DMS 273 treated with DMSO at 0.1 percent for 48 hours (cell line): Measurements from ENCODE around the gene SLC35F2.
"Not testable (repeated sequence)": the region's sequence is repeated elsewhere in the genome, so short reads cannot be mapped to it uniquely, and the experiment has no call there.

Source experiments
- DNase-seq: peaks from one replicate; lab custom pipeline; 2025; lab: John Stamatoyannopoulos, UW

Gene SLC35F2

DNA sequence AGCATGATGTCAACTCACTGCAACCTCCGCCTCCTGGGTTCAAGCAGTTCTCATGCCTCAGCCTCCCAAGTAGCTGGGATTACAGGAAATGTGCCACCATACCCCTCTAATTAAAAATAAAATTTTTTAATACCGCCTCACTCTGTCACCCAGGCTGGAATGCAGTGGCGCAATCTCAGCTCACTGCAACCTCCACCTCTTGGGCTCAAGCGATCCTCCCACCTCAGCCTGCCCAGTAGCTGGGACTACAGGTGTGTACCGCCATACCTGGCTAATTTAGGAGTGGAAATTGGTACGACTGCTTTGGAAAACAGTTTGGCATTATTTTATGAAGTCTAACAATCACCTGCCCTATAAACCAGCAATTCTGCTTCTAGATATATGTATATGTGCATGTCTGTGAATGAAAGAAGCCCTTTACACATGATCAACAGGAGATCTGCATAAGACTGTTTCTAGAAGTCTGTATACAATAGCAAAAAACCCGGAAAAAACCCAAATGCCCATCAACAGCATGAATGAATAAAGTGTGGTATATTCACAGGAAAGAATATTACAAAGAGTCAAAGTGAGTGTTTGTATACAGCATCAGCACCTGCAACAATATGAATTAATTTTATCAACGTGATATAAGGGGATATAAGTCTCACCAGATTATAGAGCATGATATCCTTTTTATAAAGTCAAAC, 16.0 kb downstream of the SLC35F2 start:
- no peak for DNase-seq

DNA sequence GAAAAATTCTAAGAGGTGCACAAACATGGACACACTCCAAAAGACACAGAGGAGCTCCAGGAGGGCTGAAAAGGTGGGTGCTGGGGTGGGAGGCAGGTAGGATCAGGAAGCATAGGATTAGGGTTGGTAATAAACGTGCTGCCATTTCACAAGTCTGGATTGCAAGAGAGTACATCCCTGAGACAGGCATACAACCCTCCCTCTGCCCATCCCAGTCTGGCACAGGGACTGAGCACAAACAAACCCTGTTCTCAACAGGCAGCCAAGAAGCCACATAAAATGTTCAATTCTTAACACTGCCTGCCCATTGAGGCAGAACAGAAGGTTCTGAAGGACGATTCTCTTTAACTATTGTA, 18.5 kb downstream of the SLC35F2 start:
- DNase-seq: no peak

DNA sequence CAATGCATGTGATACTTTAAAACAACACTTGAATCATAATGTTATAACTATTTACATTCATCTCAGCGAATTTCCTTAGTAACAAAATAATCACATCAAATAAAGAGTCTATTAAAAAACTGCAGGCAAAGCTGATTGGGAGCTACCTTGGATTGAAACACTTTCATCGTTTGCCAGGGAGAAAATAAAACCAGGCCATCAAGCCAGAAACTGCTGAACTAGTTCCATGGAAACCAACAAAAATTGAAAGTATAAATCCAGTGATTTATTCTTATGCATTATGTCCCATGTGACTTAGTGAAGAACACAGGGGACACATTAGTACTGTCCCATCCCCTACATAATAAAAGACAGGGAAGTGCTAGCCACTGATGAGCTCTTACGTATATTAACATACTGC, 21.7 kb downstream of the SLC35F2 start:
- DNase-seq: no peak

DNA sequence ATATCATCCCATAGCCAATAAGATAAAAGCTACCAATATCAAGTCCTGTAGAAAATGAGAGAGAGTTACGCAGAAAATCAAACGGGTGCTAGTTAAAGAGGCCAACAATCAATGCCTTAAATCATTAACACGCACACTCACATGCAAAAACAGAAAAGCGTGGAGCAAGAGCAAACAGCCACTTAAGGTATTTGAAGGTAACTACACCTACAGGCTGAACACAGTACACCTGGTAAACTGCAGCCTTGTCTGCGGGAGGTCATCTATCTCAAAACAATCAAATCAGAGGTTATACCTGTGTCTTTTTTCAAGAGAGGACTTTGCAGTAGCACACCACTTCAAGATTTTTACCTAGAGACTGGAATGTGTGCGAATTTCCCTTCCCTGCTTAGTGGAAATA, 23.6 kb downstream of the SLC35F2 start:
- no peak for DNase-seq

GRCh38 chr11:107833926-107834325, 24.7 kb downstream of the SLC35F2 start:
- not testable (repeated sequence) for DNase-seq

DNA sequence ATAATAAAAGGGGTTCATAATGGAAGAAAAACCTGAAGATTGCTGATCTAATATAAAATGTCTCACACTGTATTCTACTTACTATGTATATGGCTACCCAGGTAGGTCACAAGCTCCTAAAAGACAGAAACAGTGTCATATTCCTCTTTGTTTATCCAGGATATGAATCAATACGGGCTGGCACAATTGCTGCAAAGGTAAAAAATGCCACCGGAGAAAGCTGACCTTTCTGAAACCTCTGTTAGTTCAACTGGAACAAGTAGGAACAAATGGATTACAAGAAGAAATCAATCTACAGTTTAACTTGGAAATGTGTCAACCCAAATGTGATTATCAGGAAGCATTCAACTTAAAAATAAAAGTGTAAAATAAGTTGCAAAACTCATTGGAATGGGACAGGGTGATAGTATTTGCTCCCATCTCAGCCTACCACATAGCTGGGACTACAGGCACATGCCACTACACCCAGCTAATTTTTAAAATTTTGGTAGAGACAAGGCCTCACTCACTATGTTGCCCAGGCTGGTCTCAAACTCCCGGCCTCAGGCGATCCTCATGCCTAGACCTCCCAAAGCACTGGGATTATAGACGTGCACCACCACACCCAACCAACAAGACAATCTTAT, 27.6 kb downstream of the SLC35F2 start:
- DNase-seq: no peak

DNA sequence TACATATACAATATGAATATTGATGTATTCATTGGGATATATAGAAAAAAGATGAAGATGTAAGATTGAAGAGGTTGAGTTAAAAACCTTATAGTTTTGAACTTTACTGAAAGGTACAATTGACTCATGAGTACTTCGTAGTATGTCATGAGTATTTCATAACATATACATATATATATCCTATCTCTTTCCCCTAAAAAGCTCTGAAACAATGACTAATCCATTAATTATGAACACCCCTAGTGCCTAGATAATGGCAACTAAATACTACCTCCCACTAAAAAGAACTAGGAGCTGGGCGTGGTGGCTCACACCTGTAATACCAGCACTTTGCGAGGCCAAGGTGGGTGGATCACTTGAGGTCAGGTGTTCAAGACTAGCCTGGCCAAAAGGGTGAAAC, 31.5 kb downstream of the SLC35F2 start:
- no peak for DNase-seq

GRCh38 chr11:107825875-107826274, 32.7 kb downstream of the SLC35F2 start:
- no peak for DNase-seq

- no peak for DNase-seq
These were observed 33.8 kb downstream of the SLC35F2 start for GRCh38 chr11:107824668-107825369.

DNA sequence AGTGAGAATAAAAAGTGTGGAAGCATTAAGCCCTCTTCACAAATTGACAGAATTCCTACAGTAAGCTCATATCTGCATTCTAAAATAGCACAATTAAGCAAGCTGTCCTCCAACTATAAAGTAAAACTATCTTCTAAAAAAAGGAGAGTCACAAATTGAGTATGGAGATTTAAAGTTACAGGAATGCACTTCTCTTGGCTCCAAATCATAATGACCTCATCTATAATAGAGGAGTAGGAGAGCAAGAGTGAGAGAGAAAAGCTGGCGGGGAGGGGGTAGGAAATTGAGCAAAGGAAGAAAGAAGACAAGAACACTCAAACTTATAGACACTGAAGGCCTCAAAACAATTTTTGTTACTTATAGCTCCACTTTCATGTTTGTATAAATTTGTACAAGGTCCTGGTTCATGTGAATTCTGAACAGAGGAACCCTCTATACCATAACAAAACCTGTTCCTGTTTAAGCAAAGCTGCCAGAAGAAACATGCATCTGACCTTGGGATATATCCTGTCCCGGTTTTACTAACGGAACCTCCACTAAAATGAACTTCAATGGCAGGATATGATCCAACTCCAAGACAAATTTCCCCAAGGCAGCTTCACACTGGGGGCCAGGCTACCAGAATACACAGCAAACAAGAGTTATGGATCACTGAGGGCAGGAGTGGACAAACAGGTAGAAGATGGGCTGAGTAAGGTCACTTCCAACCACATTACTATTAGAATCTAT, 37.2 kb downstream of the SLC35F2 start:
- DNase-seq: no peak

DNA sequence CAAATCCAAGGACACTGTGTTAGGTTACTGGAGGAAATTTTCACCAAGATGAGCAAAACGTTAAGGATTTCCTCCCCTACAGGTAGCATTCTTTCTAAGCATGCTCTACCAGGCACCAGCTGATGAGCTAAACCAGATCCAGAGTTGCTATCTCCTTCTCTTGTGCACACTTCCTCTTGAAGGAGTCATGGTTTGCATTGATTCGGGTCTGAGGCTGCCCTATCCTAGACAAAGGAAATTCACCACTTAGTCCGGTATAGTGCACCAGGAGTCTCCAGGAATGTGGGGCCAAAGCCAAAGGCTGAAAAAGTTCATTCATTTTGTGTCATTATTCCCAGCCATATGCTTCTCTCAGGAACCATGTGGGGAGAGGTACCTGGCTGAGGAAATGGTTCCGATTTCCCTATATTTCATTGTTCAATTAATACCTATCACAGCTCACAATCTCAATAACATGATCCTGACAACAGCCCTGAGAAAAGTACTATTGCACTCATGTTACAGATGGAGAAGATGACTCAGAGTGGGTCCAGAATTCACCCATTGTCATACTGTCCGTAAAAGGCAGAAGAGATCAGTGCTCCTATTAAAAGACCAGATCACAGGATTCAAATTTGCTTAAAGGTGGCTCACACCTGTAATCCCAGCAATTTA, 39.1 kb downstream of the SLC35F2 start:
- no peak for DNase-seq

DNA sequence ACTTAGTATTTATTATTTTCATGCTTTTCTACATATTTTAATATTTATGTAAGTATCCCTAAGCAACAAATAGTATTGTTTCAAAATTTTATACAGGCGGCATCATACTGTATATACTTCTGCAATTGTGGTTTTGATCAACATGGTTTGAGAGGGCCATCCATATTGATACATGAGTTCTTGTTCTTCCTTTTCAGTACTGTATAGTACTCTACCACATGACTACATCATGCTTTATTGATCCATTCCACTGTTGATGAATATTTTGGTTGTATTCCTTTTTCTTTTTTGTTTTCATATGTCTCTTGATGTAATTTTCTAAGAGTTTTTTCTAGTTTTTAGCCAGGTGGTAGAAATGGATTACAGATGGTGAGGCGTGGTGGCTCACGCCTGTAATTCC, 40.1 kb downstream of the SLC35F2 start:
- no peak for DNase-seq

GRCh38 chr11:107816028-107816427, 42.6 kb downstream of the SLC35F2 start:
- no peak for DNase-seq

DNA sequence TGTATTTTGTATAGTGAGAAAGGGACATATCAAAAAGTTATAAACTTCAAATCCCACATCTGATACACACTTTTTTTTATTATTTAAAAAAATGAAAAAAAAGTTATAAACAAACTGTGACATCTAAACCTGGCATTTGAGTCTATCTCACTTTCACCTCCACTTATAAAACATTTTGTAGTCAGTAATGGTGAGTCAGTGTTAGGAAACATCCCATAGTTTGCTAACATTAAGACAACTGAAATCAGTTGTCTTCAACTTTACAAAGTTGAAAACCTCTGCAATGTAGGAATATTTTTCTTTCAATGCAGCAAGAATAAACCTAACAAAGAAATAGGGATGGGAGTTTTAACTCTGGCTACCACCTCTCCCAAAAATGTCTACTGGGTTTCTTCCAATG, 47.7 kb downstream of the SLC35F2 start:
- DNase-seq: no peak

DNA sequence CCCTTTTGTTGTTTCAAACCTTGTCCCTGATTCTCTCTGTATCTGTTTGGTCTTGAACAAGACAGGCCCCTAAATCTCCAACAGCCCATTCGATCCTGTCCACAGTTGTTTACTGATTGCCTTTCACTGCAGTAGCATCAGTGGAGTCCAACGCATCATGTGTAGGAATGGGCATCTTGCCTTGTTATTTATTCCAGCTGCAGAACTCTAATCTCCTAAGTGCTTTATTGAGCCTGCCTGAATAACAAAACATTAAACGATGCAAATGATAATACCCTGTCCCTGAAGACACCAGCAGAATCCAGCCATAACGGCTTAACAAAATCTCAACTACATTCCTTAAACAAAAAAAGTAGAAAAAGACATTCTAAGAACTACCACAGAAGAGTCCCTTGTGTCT, 50.1 kb downstream of the SLC35F2 start:
- DNase-seq: no peak

DNA sequence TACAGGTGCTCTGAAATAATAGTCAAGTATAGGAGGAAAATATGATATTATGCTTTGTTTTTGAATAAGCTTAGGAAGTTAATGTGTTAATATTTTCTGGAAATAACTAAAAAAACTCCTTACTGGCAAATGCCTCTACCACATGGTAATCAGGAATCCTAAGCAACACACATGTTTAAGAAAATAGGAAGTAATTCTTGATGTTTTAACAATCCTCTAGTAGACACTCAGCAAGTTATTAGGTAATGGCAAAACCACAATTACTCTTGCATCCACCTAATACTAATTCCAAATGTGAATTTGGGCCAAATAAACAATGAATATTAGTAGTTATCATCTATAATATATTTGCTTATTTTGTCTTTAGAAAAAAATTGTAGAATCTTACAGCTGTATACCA, 53.6 kb downstream of the SLC35F2 start:
- no peak for DNase-seq

DNA sequence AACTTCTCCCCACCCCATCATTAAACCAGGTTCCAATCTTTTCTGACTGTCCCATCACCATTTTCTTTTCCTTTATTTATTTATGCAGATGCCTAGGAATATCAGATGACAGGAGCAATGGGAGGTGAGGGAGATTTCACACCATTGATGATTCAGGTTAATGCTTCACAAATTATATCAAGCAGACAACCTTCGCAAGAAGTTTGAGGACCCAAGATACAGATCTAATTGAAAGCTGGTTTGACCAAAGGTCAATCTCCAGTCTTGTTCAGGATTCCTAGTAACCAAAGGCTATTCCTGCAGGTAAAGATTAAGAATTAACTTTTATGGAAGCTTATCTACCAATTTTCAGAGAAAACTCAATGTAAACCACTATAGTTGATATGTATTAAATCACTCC, 54.4 kb downstream of the SLC35F2 start:
- no peak for DNase-seq

DNA sequence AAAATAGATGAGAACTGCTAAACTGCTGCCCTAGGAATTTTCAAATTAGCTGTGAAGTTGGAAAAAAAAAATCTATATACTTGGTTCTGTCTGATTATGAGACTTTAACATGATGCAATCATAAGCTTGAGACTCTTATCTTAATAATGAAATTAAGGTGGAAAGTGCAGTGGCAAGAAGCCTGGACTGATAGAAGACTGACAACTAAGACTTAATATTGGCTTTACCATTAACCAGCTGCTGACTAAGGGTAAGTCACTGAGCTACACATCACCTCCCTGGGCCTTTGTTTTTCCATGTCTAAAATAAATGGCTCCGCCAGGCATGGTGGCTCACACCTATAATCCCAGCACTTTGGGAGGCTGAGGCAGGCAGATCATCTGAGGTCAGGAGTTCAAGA, 56.9 kb downstream of the SLC35F2 start:
- no peak for DNase-seq

- DNase-seq: no peak
These were observed 59.2 kb downstream of the SLC35F2 start for GRCh38 chr11:107799218-107799859.

DNA sequence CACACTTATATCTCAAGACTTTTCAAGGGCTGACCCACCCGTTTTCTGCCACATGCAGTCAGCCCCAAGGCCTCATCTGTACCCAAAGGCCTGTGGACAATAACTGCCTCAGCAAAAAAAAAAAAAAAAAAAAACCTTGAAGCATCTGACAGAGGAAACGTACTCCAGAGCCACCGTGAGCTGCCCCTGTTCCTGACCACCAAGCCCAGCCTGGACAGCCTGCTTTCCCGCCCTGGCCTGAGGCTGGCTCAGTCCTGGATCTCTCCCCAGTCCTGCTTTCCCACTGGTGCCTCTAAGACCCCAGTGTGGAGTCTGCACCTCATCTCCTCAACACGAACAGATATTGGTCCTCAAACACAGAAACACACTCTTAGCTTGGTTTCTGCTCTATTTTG, 66.5 kb downstream of the SLC35F2 start:
- no peak for DNase-seq

DNA sequence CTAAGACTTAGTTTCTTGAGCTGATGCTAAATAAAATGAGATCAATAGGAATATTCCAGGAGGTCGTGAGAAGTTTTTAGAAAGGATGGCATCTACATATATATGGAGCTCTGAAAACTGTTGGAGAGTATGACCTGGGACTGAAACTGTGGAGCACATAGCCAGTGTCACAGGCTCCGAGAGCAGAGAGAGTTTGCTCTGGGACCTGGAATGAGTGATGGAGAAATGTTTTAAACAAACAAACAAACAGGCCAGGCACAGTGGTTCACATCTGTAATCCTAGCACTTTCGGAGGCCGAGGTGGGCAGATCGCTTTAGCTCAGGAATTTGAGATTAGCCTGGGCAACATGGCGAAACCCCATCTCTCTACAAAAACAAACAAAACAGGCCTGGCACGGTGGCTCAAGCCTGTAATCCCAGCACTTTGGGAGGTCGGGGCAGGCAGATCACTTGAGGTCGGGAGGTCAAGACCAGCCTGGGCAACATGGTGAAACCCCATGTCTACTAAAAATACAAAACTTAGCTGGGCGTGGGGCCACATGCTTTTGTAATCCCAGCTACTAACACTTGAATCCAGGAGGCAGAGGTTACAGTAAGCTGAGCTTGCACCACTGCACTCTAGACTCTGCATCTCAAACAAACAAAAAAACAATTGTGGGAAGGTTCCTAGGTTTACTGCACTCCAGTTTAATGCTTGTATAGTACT, 67.1 kb downstream of the SLC35F2 start:
- no peak for DNase-seq
